ENCODE data around the gene CENPH.
"Not testable (repeated sequence)": the region's sequence is repeated elsewhere in the genome, so short reads cannot be mapped to it uniquely, and the experiment has no call there.

The CENPH gene

DNA sequence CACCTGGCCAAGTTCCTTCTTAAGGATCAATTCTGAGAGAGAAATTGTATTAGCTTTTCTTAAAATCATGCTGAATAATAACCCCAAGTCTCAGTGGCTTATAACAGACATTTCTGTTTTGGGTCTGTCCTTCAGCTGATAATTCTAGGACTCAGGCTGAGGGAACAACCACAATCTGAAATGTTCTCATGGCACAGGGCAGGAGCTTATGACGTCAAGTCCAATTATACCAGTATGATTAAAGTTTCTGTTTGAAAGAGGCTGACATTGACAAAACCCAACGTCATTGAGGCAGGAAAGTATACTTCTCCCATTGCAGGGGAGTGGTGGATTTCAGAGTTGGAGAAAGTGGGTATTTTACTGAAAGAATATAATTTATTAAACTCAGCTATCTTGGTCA, 21.8 kb downstream of the CENPH start:
- DNase-seq: no peak

DNA sequence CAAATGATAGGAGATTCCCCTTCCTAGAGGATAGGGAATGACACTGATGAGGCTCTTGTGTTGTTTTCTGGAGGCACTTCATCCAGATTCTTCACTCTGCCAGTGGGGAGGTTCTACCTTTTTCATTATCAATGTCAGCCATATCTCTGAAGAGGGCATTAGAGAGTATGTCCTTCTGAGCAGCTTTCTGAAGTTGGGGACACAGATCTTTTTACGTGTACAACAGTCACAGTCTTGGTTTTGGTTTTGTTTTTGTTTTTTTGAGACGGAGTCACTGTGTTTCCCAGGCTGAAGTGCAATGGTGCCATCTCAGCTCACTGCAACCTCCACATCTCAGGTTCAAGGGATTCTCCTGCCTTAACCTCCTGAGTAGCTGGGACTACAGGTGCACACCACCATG, 22.6 kb downstream of the CENPH start:
- no peak for DNase-seq

- no peak for DNase-seq
Measured at GRCh38 chr5:69213513-69214215, 24.3 kb downstream of the CENPH start.

GRCh38 chr5:69217151-69217511, 27.7 kb downstream of the CENPH start:
- no peak for DNase-seq

DNA sequence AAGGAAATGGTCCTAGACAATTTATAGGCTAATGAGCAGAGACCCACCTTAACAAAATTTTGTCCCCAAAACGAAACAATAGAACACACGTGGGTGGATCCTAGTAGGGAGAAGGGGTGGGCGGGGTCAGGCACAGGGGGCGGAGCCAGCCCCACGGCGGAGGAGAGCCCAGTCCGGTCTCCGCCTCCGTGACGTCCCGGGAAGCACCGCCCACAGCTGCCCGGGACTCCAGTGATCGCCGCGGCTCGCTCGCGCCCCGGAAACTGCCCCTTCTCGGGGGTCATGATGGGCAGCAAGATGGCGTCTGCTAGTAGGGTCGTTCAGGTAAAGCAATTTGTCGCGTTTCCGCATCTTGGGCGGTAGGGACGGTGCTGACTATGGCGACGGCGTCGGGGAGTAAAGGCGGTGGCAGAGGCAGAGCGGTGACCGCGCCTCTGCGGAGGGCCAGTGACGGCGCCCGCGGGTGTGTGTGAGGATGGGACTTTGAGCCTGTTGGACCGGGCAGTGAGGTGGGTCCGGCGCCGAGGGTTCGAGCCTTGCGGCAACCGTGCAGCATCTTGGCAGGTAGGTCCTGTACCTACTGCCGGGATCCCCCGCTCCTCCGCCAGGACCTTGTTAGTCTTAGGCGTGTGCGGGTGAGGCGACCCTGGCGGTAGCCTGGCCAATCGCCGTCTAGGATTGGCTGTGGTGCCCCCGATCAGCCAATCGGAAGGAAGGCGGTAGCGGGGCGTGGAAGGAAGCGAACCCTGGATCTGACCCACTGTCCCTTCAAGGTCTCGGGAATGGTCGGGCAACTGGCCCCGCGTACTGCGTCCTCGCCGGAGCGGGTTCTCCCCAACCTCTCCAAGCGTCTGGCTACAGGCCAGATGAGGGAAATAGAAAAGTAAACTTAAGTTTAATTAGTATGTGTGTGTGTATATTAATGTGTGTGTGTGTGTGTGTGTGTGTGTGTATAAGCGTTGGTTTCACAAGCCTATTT, 28.5 kb downstream of the CENPH start:
- peak; percentile 94 for DNase-seq

DNA sequence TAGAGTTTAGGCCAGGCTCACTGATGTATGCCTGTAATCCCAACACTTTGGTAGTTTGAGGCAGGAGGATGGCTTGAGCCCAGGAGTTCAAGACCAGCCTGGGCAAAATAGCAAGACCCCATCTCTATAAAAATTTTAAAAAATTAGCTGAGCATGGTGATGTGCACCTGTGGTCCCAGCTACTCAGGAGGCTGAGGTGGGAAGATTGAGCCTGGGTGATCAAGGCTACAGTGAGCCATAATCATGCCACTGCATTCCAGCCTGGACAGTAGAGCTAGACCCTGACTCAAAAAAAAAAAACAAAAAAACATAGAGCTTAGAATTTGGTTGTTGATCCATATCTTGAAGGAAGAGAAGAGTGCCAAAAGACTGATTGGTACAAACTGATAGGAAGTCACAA, 30.6 kb downstream of the CENPH start:
- DNase-seq: no peak

DNA sequence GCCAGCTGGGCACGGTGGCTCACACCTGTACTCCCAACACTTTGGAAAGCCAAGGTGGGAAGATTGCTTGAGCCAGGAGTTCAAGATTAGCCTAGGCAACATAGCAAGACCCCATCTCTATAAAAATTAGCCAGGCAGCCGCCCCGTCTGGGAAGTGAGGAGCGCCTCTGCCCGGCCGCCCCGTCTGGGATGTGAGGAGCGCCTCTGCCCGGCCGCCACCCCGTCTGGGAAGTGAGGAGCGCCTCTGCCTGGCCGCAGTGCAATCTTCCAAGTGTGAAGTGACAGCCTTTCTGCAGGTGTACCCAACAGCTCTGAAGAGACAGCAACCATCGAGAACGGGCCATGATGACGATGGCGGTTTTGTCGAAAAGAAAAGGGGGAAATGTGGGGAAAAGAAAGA, 31.0 kb downstream of the CENPH start:
- DNase-seq: not testable (repeated sequence)

DNA sequence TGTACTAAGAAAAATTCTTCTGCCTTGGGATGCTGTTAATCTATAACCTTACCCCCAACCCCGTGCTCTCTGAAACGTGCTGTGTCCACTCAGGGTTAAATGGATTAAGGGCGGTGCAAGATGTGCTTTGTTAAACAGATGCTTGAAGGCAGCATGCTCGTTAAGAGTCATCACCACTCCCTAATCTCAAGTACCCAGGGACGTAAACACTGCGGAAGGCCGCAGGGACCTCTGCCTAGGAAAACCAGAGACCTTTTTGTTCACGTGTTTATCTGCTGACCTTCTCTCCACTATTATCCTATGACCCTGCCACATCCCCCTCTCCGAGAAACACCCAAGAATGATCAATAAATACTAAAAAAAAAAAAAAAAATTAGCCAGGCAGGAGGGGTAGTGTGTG, 31.4 kb downstream of the CENPH start:
- DNase-seq: not testable (repeated sequence)

DNA sequence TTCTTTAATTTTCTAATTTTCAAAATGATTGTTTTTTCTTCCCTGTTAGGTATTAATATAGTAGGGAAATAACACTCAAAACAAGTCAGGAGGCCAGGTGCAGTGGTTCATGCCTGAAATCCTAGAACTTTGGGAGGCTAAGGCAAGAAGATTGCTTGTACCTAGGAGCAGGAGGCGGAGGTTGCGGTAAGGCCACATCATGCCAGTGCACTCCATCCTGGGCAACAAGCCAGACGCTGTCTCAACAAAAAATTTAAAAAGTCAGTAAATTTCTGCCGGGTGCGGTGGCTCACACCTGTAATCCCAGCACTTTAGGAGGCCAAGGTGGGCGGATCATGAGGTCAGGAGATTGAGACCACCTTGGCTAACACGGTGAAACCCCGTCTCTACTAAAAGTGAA, 35.1 kb downstream of the CENPH start:
- DNase-seq: no peak

DNA sequence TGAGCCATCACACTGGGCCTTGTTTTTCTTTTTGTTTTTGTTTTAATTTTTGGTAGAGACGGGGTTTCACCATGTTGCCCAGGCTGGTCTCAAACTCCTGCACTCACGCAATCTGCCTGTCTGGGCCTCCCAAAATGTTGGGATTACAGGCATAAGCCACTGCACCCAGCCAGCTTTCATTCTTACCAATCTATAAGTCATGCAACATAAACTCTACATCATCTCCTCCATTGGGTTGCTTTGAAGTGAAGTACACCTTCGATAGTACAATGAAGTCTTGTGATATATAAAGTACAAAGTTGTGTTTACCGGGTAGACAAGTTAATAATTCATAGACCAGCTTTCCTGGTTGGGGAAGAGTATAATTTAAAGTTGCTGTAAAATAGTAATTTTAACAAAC, 36.5 kb downstream of the CENPH start:
- no peak for DNase-seq

- no peak for DNase-seq
Measured at GRCh38 chr5:69230181-69230580, 40.8 kb downstream of the CENPH start.

DNA sequence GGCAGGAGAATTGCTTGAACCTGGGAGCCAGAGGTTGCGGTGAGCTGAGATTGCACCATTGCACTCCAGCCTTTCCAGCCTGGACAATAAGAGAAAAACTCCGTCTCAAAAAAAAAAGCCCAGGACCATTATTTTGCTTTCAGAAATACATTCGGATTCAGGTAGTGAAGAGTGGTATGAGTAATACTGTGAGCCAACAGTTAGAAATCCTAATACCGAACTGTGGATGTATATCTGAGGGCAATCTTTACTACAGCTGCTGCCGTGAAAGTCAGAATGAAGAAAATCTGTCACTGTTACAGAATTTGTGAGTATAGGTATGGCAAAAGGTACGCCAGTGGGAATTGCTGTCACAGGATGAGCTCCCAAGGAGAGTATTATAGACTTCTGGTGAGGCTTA, 41.9 kb downstream of the CENPH start:
- DNase-seq: no peak

DNA sequence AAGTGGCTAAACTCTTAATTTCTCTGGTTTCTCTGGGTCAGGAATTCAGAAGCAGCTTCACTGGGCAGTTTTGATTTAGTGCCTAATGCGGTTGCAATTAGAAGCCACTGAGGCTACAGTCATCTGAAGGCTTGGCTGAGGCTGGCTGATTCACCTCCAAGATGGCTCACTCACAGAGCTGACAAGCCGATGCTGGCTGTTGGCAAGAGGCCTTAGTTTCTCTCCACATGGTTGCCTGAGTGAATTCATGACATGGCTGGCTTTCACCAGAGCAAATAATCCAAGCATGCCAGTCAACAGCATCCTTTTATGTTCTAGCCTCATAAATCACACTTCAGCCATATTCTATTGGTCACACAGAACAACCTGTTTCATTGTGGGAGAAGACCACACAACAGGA, 42.5 kb downstream of the CENPH start:
- DNase-seq: no peak

GRCh38 chr5:69234457-69235268, 45.3 kb downstream of the CENPH start, which contains the start of gene CDK7:
Gene CDK7, plus strand, starts transcription at chr5:69234886. Its CDS starts 90 bp downstream, at chr5:69234976.
- DNase-seq: peak; percentile 89

GRCh38 chr5:69236733-69237132, 47.4 kb downstream of the CENPH start:
- DNase-seq: not testable (repeated sequence)

DNA sequence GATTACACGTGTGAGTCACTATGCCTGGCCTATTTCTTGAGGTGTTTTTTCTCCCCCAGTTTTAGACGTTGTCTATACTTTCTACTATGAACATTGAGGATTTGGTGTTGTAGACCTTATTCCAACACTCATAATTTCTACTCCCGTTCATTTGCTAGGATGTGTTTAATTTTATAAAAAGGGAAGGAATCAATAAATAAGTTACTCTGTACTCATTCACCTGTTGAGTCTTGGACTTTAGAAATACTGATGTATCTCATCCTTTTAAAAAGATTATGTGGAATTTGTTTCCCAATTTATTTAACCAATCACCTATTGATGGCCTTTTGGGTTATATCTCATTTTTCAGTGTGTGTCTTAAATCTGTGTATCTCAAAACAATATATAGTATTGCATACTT, 48.5 kb downstream of the CENPH start:
- DNase-seq: no peak

DNA sequence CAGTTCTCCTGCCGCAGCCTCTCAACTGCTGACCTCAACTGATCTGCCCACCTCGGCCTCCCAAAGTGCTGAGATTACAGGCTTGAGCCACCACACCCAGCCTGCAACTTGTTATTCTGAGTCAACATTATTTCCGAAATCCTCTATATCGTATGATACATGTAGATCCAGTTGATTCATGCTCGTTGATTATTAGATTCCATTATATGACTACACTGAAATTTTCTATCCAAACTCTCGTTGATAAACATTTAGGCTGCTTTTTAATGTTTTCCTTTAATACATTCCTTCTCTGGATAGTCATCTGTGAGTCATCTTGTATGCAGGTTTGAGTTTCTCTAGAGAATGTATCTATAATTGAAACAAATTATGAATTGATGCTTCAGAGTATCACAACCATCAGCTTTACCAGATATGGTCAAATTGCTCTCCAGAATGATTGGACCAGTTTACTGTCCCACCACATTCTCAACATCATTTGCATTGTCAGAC, 49.4 kb downstream of the CENPH start:
- no peak for DNase-seq

DNA sequence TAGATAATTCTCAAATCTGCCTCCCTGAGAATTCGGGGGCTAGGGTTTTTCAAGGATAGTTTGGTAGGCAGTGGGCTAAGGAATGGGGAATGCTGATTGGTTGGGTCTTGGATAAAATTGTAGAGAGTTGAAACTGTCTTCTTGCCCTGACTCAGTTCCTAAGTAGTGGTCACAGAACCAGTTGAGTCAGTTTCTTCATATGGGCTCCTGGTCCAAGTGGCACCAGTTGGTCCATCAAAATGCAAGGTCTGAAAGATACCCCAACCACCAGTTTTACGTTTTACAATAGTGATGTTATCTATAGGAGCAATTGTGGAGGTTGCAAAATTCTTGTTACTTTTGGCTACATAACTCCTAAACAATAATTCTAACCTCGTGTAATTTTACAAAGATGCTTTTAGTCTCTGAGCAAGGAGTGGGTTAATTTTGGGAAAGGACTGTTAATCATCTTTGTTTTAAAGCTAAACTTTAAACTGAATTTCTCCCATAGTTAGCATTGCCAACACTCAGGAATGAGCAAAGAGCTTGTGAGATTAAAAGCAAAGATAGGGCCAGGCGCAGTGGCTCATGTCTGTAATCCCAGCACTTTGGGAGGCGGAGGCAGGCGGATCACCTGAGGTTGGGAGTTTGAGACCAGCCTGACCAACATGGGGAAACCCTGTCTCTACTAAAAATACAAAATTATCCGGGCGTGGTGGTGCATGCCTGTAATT, 53.0 kb downstream of the CENPH start:
- no peak for DNase-seq

DNA sequence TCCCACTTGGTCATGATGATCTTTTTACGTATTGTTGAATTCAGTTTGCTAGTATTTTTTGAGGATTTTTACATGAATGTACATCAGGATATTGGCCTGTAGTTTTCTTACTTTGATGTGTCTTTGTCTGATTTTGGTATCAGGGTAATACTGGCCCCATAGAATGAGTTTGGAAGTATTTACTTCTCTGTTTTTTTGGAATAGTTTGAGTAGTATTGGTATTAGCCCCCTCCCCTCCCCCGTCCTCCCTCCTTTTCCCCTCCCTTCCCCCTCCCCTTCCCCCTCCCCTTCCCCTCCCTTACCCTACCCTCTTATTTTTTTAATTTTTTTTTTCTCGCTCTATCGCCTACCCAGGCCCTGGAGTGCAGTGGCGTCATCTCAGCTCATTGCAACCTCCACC, 55.6 kb downstream of the CENPH start:
- DNase-seq: no peak

- DNase-seq: no peak
Measured at GRCh38 chr5:69248019-69248418, 58.6 kb downstream of the CENPH start.

GRCh38 chr5:69250593-69250992, 61.2 kb downstream of the CENPH start:
- DNase-seq: no peak

DNA sequence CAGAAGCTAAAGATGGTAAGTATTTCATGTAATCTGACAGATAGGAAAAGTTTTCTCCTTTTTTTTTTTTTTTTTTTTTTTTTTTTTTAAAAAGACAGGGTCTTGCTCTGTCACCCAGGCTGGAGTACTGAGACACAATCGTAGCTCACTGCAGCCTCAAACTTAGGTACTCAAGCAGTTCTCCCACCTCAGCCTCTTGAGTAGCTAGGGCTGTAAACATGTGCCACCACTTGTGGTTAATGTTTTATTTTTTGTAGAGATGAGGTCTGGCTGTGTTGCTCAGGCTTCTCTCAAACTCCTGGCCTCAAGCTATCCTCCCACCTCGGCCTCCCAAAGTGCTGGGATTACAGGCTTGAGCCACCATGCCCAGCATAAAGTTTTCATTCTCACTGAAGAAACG, 63.1 kb downstream of the CENPH start:
- no peak for DNase-seq

Data from activated T-cell treated with anti-CD3 and anti-CD28 coated beads, Interleukin-2, amount 50 U/mL, for 1 hour (primary cell).